ENCODE results near the gene SLC24A3.

DNA sequence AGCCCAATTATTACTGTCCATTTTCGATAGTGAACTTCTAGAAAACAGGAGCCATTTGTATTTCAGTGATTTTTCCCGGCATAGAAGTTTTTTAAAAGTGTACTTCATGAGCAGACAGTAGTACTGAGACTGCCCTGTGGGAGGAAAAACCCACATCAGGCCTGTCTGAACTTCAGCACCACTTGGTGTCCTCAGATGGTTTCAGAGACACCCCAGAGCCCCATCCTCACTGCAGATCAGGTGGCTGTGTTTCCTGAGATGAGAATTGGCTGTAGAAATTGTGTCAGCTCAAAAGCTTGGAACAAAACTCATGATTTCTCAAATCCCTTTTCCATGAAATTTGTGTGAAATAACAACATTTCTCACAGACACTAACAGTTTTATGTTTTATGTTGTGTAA is 435.6 kb downstream of the SLC24A3 start:
- TF ChIP-seq EP300 (IDR thresholded peaks at IDR 0.05) (no peak), CTCF (IDR thresholded peaks at IDR 0.05) (no peak)

Data from upper lobe of left lung (tissue), 4 donors.